Pulmonary artery endothelial cell (primary cell): ENCODE data around the gene GPHA2. TPM values are rescaled to one million over a fixed set of nuclear protein-coding genes. Genes with fewer than 3 reads are reported as not detected.

Experiments used
- DNase-seq: peaks from one replicate; pipeline ENCODE4 v3.0.0-alpha.2; 2011; ENCODE audit warnings: low read depth, low spot score
- total RNA-seq: library from RNA; depleted of rRNA; stranded (reverse); fragments of >200 nt; gene quantifications from 2 replicates; pipeline ENCODE4 v1.2.3, GENCODE V29; 2014

Gene GPHA2
- total RNA-seq, 1 donor from 2014 or later: not detected

- no peak for DNase-seq
Measured at GRCh38 chr11:64891880-64892279, 43.8 kb downstream of the GPHA2 start.

GRCh38 chr11:64891215-64891848 is 44.4 kb downstream of the GPHA2 start:
- DNase-seq: no peak

- DNase-seq: no peak
Measured at GRCh38 chr11:64890522-64890939, 45.2 kb downstream of the GPHA2 start.

GRCh38 chr11:64888729-64889511 is 46.8 kb downstream of the GPHA2 start:
- DNase-seq: no peak

GRCh38 chr11:64888406-64888728 is 47.3 kb downstream of the GPHA2 start:
- no peak for DNase-seq

- DNase-seq: no peak
Measured at GRCh38 chr11:64887757-64888405, 47.8 kb downstream of the GPHA2 start.

- DNase-seq: no peak
Measured at GRCh38 chr11:64887234-64887756, 48.4 kb downstream of the GPHA2 start.

- no peak for DNase-seq
Measured at GRCh38 chr11:64885367-64886286, 50.1 kb downstream of the GPHA2 start.

Other genes starting within 250 kb of the GPHA2 start
- not detected in 2 replicates for gene NRXN2, start 212.7 kb downstream of the GPHA2 start, total RNA-seq
- gene RASGRP2, start 191.8 kb downstream of the GPHA2 start, total RNA-seq: 0.53 and 1.5 TPM in 2 replicates
- gene PYGM, start 175.9 kb downstream of the GPHA2 start, total RNA-seq: 0.13 and 0.35 TPM in 2 replicates
- 74.6 and 107 TPM in 2 replicates for gene SF1, start 157.4 kb downstream of the GPHA2 start, total RNA-seq
- gene MAP4K2, start 132.7 kb downstream of the GPHA2 start, total RNA-seq: 34.3 and 34.8 TPM in 2 replicates
- 17.0 and 26.2 TPM in 2 replicates for gene MEN1, start 125.3 kb downstream of the GPHA2 start, total RNA-seq
- 0.20 and 0.25 TPM in 2 replicates for gene CDC42BPG, start 91.2 kb downstream of the GPHA2 start, total RNA-seq
- gene EHD1, start 57.3 kb downstream of the GPHA2 start, total RNA-seq: 110 and 122 TPM in 2 replicates
- 8.8 and 9.6 TPM in 2 replicates for gene ATG2A, start 18.7 kb downstream of the GPHA2 start, total RNA-seq
- 9.7 and 12.1 TPM in 2 replicates for gene PPP2R5B, start 11.2 kb downstream of the GPHA2 start, total RNA-seq
- not detected in 2 replicates for gene MAJIN, start 36.2 kb upstream of the GPHA2 start, total RNA-seq
- gene BATF2, start 61.1 kb upstream of the GPHA2 start, total RNA-seq: 0.40 and 1.1 TPM in 2 replicates
- gene ARL2, start 78.3 kb upstream of the GPHA2 start, total RNA-seq: 93.5 and 124 TPM in 2 replicates
- 8.2 and 10.5 TPM in 2 replicates for gene SNX15, start 91.5 kb upstream of the GPHA2 start, total RNA-seq
- gene SAC3D1, start 105.3 kb upstream of the GPHA2 start, total RNA-seq: 9.4 and 11.4 TPM in 2 replicates
- gene NAALADL1, start 122.7 kb upstream of the GPHA2 start, total RNA-seq: 10.7 and 15.9 TPM in 2 replicates
- 9.0 and 16.0 TPM in 2 replicates for gene CDCA5, start 148.1 kb upstream of the GPHA2 start, total RNA-seq
- gene ZFPL1, start 148.3 kb upstream of the GPHA2 start, total RNA-seq: 32.9 and 34.6 TPM in 2 replicates
- gene VPS51, start 160.3 kb upstream of the GPHA2 start, total RNA-seq: 174 and 190 TPM in 2 replicates
- 20.6 and 28.7 TPM in 2 replicates for gene TM7SF2, start 176.0 kb upstream of the GPHA2 start, total RNA-seq
- 10.0 and 11.3 TPM in 2 replicates for gene ZNHIT2, start 181.8 kb upstream of the GPHA2 start, total RNA-seq
- 222 and 473 TPM in 2 replicates for gene FAU, start 186.2 kb upstream of the GPHA2 start, total RNA-seq
- 52.2 and 58.2 TPM in 2 replicates for gene MRPL49, start 186.4 kb upstream of the GPHA2 start, total RNA-seq
- gene SYVN1, start 198.6 kb upstream of the GPHA2 start, total RNA-seq: 7.1 and 11.4 TPM in 2 replicates
- not detected in 2 replicates for gene SPDYC, start 234.3 kb upstream of the GPHA2 start, total RNA-seq
- 151 and 203 TPM in 2 replicates for gene CAPN1, start 246.0 kb upstream of the GPHA2 start, total RNA-seq